GM12878 (cell line): Measurements from ENCODE around the gene SPTBN1. TPM values are rescaled to one million over a fixed set of nuclear protein-coding genes. Genes with fewer than 3 reads are reported as not detected.

Source experiments
- ATAC-seq: fragments of 200-7000 bp; cut with Tn5 transposase; 3 replicates; pipeline ENCODE4 v1.9.1; 2020; ENCODE audit warnings: mild to moderate bottlenecking, moderate library complexity
- BruUV-seq: library from RNA; stranded (reverse); fragments of 400-500 nt; replicated peaks from 2 replicates; lab custom pipeline; 2021; lab: Mats Ljungman, UMichigan
- CTCF ChIA-PET: fragments of 300-600 bp; sonication (Branson Sonifier 250); formaldehyde crosslinking; extraction: SDS; loops from one replicate; lab custom pipeline; 2021; ENCODE audit warnings: inconsistent platforms; lab: Yijun Ruan, JAX
- POLR2A ChIA-PET: fragments of 350-600 bp; formaldehyde crosslinking; extraction: SDS; loops from one replicate; lab custom pipeline; 2021; ENCODE audit warnings: inconsistent platforms; lab: Charles Lee
- RAD21 ChIA-PET: fragments of 300-600 bp; sonication (Branson Sonifier 250); formaldehyde crosslinking; loops from one replicate; lab custom pipeline; 2023; ENCODE audit warnings: antibody characterized with exemption; ENCODE audit not compliant: unreplicated experiment; lab: Charles Lee
- SMC1A ChIA-PET: fragments of 300-600 bp; sonication (Branson Sonifier 250); formaldehyde crosslinking; loops from one replicate; lab custom pipeline; 2023; ENCODE audit not compliant: unreplicated experiment, uncharacterized antibody; lab: Charles Lee
- DNase-seq: peaks from one replicate; pipeline ENCODE4 v3.0.0-alpha.2; 2011; ENCODE audit warnings: low read depth, low spot score
- FAIRE-seq: peaks from 3 replicates; lab custom pipeline; 2011; peaks lifted over from hg19 to GRCh38; lab: Jason Lieb, UNC
- H2AFZ ChIP-seq: 2 replicates; pipeline ENCODE4 v1.6.0; 2011; ENCODE audit warnings: low read depth, low read length, control low read depth; ENCODE audit not compliant: control insufficient read depth
- H3K27ac ChIP-seq: 2 replicates; pipeline ENCODE4 v1.5.1; 2011; ENCODE audit warnings: control low read depth; ENCODE audit not compliant: control insufficient read depth, insufficient read depth
- H3K27me3 ChIP-seq, 2 experiments: replicated peaks in 1 of 2; 2 replicates each; pipeline versions ENCODE4 v1.6.0 to v1.6.1; 2011; ENCODE audit warnings: low read length in 1 of 2; ENCODE audit not compliant: control insufficient read depth in 2 of 2, insufficient read depth in 2 of 2
- H3K36me3 ChIP-seq, 2 experiments: 2 replicates each; pipeline ENCODE4 v1.5.1; 2011; ENCODE audit warnings: low read length in 1 of 2; ENCODE audit not compliant: control insufficient read depth in 2 of 2, insufficient read depth in 2 of 2
- H3K4me1 ChIP-seq: 2 replicates; pipeline ENCODE4 v1.6.1; 2011; ENCODE audit warnings: mild to moderate bottlenecking, low read length, moderate library complexity, mixed read lengths; ENCODE audit not compliant: control insufficient read depth, insufficient read depth
- H3K4me2 ChIP-seq: 2 replicates; pipeline ENCODE4 v1.6.0; 2011; ENCODE audit warnings: control low read depth; ENCODE audit not compliant: control insufficient read depth, insufficient read depth
- H3K4me3 ChIP-seq: fragments of 200-600 bp; sonication (generic); 2 replicates; pipeline ENCODE4 v1.5.1; 2016
- H3K79me2 ChIP-seq: 2 replicates; pipeline ENCODE4 v1.6.0; 2011; ENCODE audit warnings: low read length; ENCODE audit not compliant: control insufficient read depth, insufficient read depth
- H3K9ac ChIP-seq: 2 replicates; pipeline ENCODE4 v1.8.0; 2011; ENCODE audit warnings: low read length, control low read depth, mixed read lengths; ENCODE audit not compliant: control insufficient read depth, insufficient read depth
- H3K9me3 ChIP-seq: replicated peaks from 3 replicates; pipeline ENCODE4 v1.5.1; 2011; ENCODE audit warnings: mild to moderate bottlenecking, low read length; ENCODE audit not compliant: control insufficient read depth, insufficient read depth
- H4K20me1 ChIP-seq: 2 replicates; pipeline ENCODE4 v1.6.0; 2011; ENCODE audit not compliant: control insufficient read depth, insufficient read depth
- BRCA1 ChIP-seq: IDR thresholded peaks from 2 replicates; pipeline ENCODE4 v1.6.1; 2011; ENCODE audit warnings: low read depth, low read length, improper control_type of control experiment
- CBX5 ChIP-seq: sonication (generic); IDR thresholded peaks from 2 replicates; pipeline ENCODE4 v1.6.1; 2016; ENCODE audit warnings: low read depth, moderate library complexity, mild to moderate bottlenecking, inconsistent platforms
- CREM ChIP-seq: IDR thresholded peaks from 2 replicates; pipeline ENCODE4 v1.6.1; 2014; ENCODE audit warnings: antibody characterized with exemption, low read depth
- E2F8 ChIP-seq: fragments of 450-650 bp; IDR thresholded peaks from 2 replicates; pipeline ENCODE4 v1.6.1; 2018; ENCODE audit warnings: mild to moderate bottlenecking, low read depth, moderate library complexity; ENCODE audit not compliant: partially characterized antibody
- EZH2 ChIP-seq: IDR thresholded peaks from 2 replicates; pipeline ENCODE4 v1.6.1; 2012; ENCODE audit warnings: low read depth, mild to moderate bottlenecking, control low read depth, inconsistent platforms, low read length, borderline replicate concordance; ENCODE audit not compliant: control insufficient read depth
- MEF2A ChIP-seq: IDR thresholded peaks from 2 replicates; pipeline ENCODE4 v1.6.1; 2011; ENCODE audit warnings: low read depth, mild to moderate bottlenecking, low read length, moderate library complexity; ENCODE audit not compliant: insufficient read depth
- MTA2 ChIP-seq: fragments of 450-650 bp; IDR thresholded peaks from 2 replicates; pipeline ENCODE4 v1.6.1; 2016; ENCODE audit warnings: low read depth, mild to moderate bottlenecking, moderate library complexity
- RFX5 ChIP-seq: IDR thresholded peaks from 2 replicates; pipeline ENCODE4 v1.6.1; 2011; ENCODE audit warnings: low read depth, low read length, improper control_type of control experiment
- TCF12 ChIP-seq: IDR thresholded peaks from 2 replicates; pipeline ENCODE4 v1.6.1; 2011; ENCODE audit warnings: low read depth, mild to moderate bottlenecking, low read length
- YY1 ChIP-seq: IDR thresholded peaks from 2 replicates; pipeline ENCODE4 v1.6.1; 2011; ENCODE audit warnings: low read depth, mild to moderate bottlenecking, low read length
- ZNF622 ChIP-seq: fragments of 450-650 bp; IDR thresholded peaks from 2 replicates; pipeline ENCODE4 v1.6.1; 2017; ENCODE audit warnings: mild to moderate bottlenecking, inconsistent platforms
- WGBS: methylation state at CpG from one replicate; pipeline ENCODE4 v1.1.6; 2016; ENCODE audit warnings: low lambda C conversion rate; ENCODE audit not compliant: insufficient replicate concordance, insufficient coverage; ENCODE audit errors: missing lambda C conversion rate; 5-methylcytosine and 5-hydroxymethylcytosine counted together
- in situ Hi-C: fragments of 300-500 bp; cut with MboI; formaldehyde crosslinking; loops from 9 replicates; pipeline ENCODE4 v1.14.3; 2018; ENCODE audit warnings: mixed read lengths
- intact Hi-C: fragments of 100-400 bp; cut with micrococcal nuclease; formaldehyde crosslinking; loops from one replicate; pipeline ENCODE4 v1.14.2; 2022; ENCODE audit not compliant: unreplicated experiment
- polyA plus RNA-seq, 11 experiments: library from polyadenylated mRNA; depleted of rRNA in 4 of 11; unstranded in 6 of 11; stranded (reverse) in 5 of 11; fragments of >200 nt; fragmentation: Nextera tagmentation in 4 of 11; fragmentation: Illumina TruSeq in 1 of 11; extraction: Ambion mirVana in 4 of 11; extraction: Trizol in 1 of 11; gene quantifications; 1 replicate in 1 of 11; 2 replicates in 10 of 11; pipeline versions ENCODE4 v1.2.1 to v1.2.3, GENCODE V29; 2011 to 2016; ENCODE audit warnings: inconsistent platforms in 2 of 11, missing spikeins in 2 of 11, low read depth in 1 of 11
- total RNA-seq, 4 experiments: library from RNA; depleted of rRNA in 3 of 4; stranded (reverse); fragments of >200 nt in 3 of 4; fragmentation: Illumina TruSeq in 1 of 4; extraction: Trizol in 1 of 4; gene quantifications; 2 replicates each; pipeline versions ENCODE4 v1.2.1 to v1.2.3, GENCODE V29; 2013 to 2021

The SPTBN1 gene
- total and polyA plus RNA-seq, 10 of the 15 experiments (the other 5 are each of a cell fraction or from before 2014, with no cell fraction given): 20.6 to 154 (median 76.7) TPM

- Histone ChIP-seq H4K20me1 (no peaks in the 10 kb centered on the region), H3K27me3 (no peaks in the 10 kb centered on the region), H2AFZ (no peak overlapping the region), H3K4me2 (no peak overlapping the region), H3K36me3 (peaks cover 50 to 69% of the 10 kb centered on the region in 2 experiments), H3K9me3 (no peaks in the 10 kb centered on the region), H3K4me1 (no peaks in the 10 kb centered on the region), H3K4me3 (no peak overlapping the region), H3K9ac (no peak overlapping the region), H3K79me2 (no peaks in the 10 kb centered on the region), H3K27ac (no peak overlapping the region)
- ChIA-PET SMC1A (interaction anchor here (1.2 to 1.5 kb wide), 2 partner anchors 20 to 41 kb away, joined by 3 read pairs; no protein-coding TSS in a partner anchor), POLR2A (no interaction called here), CTCF (interaction anchor here (0.8 to 1.4 kb wide), 4 partner anchors 14 to 57 kb away, joined by 3 read pairs; no protein-coding TSS in a partner anchor), RAD21 (no interaction called here)
- no peak for FAIRE-seq
- TF ChIP-seq CBX5: no peak
- TF ChIP-seq E2F8: no peak
- no peak for TF ChIP-seq RFX5
- no peak for TF ChIP-seq ZNF622
- TF ChIP-seq TCF12: no peak
- TF ChIP-seq MTA2: no peak
- TF ChIP-seq CREM: no peak
- no peak for TF ChIP-seq EZH2
- no peak for TF ChIP-seq YY1
- TF ChIP-seq BRCA1: no peak
- TF ChIP-seq MEF2A: no peak
- WGBS: over 99% methylated on average over 16 of the region's 16 CpGs
- intact Hi-C loops: no loop called here
- in situ Hi-C loops: no loop called here
- no peak for DNase-seq
- ATAC-seq: no peak
- BruUV-seq: no TSS peak
Observed at GRCh38 chr2:54646170-54646927, 190.2 kb downstream of the SPTBN1 start.
